GM23338 (cell line): ENCODE measurements around the gene TACC3. TPM values are rescaled to one million over a fixed set of nuclear protein-coding genes. Genes with fewer than 3 reads are reported as not detected.

Experiments
- ATAC-seq: fragments of 200-7000 bp; cut with Tn5 transposase; 3 replicates; pipeline ENCODE4 v1.9.1; 2020
- DNase-seq: peaks from one replicate; pipeline ENCODE4 v3.0.0-alpha.2; 2015; ENCODE audit warnings: low spot score
- H2AFZ ChIP-seq: fragments of 200-600 bp; sonication (generic); 2 replicates; pipeline ENCODE4 v1.8.0; 2016; ENCODE audit warnings: antibody characterized with exemption, mild to moderate bottlenecking, moderate library complexity
- H3F3A ChIP-seq: fragments of 200-600 bp; sonication (generic); replicated peaks from 2 replicates; pipeline ENCODE4 v1.8.0; 2017; ENCODE audit warnings: antibody characterized with exemption, mixed run types, low read depth
- H3K27ac ChIP-seq: fragments of 200-600 bp; sonication (generic); 2 replicates; pipeline ENCODE4 v1.6.1; 2016; ENCODE audit warnings: low read depth
- H3K27me3 ChIP-seq: fragments of 200-600 bp; sonication (generic); 2 replicates; pipeline ENCODE4 v1.8.0; 2016; ENCODE audit warnings: mild to moderate bottlenecking, mixed run types, moderate library complexity; ENCODE audit not compliant: insufficient read depth
- H3K36me3 ChIP-seq: fragments of 200-600 bp; sonication (generic); 2 replicates; pipeline ENCODE4 v1.8.0; 2016; ENCODE audit warnings: mild to moderate bottlenecking; ENCODE audit not compliant: insufficient read depth
- H3K4me1 ChIP-seq: fragments of 200-600 bp; sonication (generic); 2 replicates; pipeline ENCODE4 v1.8.0; 2016; ENCODE audit warnings: mild to moderate bottlenecking, moderate library complexity; ENCODE audit not compliant: insufficient read depth
- H3K4me2 ChIP-seq: fragments of 200-600 bp; sonication (generic); 2 replicates; pipeline ENCODE4 v1.7.1; 2017; ENCODE audit warnings: mixed run types
- H3K4me3 ChIP-seq: fragments of 200-600 bp; sonication (generic); 2 replicates; pipeline ENCODE4 v1.6.1; 2016; ENCODE audit warnings: mixed run types
- H3K79me2 ChIP-seq: fragments of 200-600 bp; sonication (generic); replicated peaks from 2 replicates; pipeline ENCODE4 v1.8.0; 2017; ENCODE audit warnings: mild to moderate bottlenecking; ENCODE audit not compliant: insufficient read depth
- H3K9me2 ChIP-seq: fragments of 200-600 bp; sonication (generic); 2 replicates; pipeline ENCODE4 v1.8.0; 2017; ENCODE audit not compliant: insufficient read depth
- H4K20me1 ChIP-seq: fragments of 200-600 bp; sonication (generic); replicated peaks from 2 replicates; pipeline ENCODE4 v1.8.0; 2017; ENCODE audit warnings: mild to moderate bottlenecking; ENCODE audit not compliant: insufficient read depth
- H3K27ac Mint-ChIP-seq: 2 replicates; pipeline ENCODE4 v1.8.0; 2020; ENCODE audit warnings: inconsistent platforms, mild to moderate bottlenecking, moderate library complexity, mixed read lengths
- H3K27me3 Mint-ChIP-seq: 3 replicates; pipeline ENCODE4 v1.8.0; 2022; ENCODE audit warnings: low read depth, mild to moderate bottlenecking, moderate library complexity, mixed read lengths, inconsistent platforms; ENCODE audit not compliant: insufficient read depth, poor library complexity
- H3K36me3 Mint-ChIP-seq: 3 replicates; pipeline ENCODE4 v1.8.0; 2021; ENCODE audit warnings: low read depth, mild to moderate bottlenecking, inconsistent platforms, moderate library complexity, mixed read lengths
- H3K4me1 Mint-ChIP-seq: 3 replicates; pipeline ENCODE4 v1.8.0; 2020; ENCODE audit warnings: mild to moderate bottlenecking, inconsistent platforms, mixed read lengths
- H3K4me3 Mint-ChIP-seq: 3 replicates; pipeline ENCODE4 v1.8.0; 2021; ENCODE audit warnings: moderate library complexity, mild to moderate bottlenecking, inconsistent platforms, mixed read lengths
- H3K9me3 Mint-ChIP-seq: 3 replicates; pipeline ENCODE4 v1.8.0; 2020; ENCODE audit warnings: moderate library complexity, mild to moderate bottlenecking, inconsistent platforms, mixed read lengths
- CREB1 ChIP-seq: fragments of 250-450 bp; sonication (Bioruptor Pico); IDR thresholded peaks from 2 replicates; pipeline ENCODE4 v1.5.0; 2020; ENCODE audit warnings: low read depth, mild to moderate bottlenecking, moderate library complexity
- EZH2 ChIP-seq: fragments of 200-600 bp; sonication (generic); IDR thresholded peaks from one replicate; pipeline ENCODE4 v1.8.0; 2017; ENCODE audit warnings: antibody characterized with exemption, mild to moderate bottlenecking, low read depth; ENCODE audit not compliant: unreplicated experiment
- NANOG ChIP-seq: IDR thresholded peaks from 2 replicates; pipeline ENCODE4 v1.6.1; 2016; ENCODE audit warnings: antibody characterized with exemption, borderline replicate concordance
- STAT1 ChIP-seq: IDR thresholded peaks from one replicate; pipeline ENCODE4 v1.6.1; 2016; ENCODE audit warnings: antibody characterized with exemption; ENCODE audit not compliant: unreplicated experiment
- ZNF114 ChIP-seq: fragments of 250-450 bp; sonication (Bioruptor Pico); IDR thresholded peaks from 2 replicates; pipeline ENCODE4 v1.5.0; 2020; ENCODE audit warnings: mild to moderate bottlenecking, moderate library complexity
- ZNF331 ChIP-seq: fragments of 250-450 bp; sonication (Bioruptor Pico); IDR thresholded peaks from 2 replicates; pipeline ENCODE4 v1.5.0; 2020; ENCODE audit warnings: low read depth, mild to moderate bottlenecking, moderate library complexity
- polyA plus RNA-seq: library from polyadenylated mRNA; unstranded; fragments of >200 nt; fragmentation: Nextera tagmentation; extraction: Ambion mirVana; gene quantifications from 2 replicates; pipeline ENCODE4 v1.2.1, GENCODE V29; 2016
- total RNA-seq: library from RNA; depleted of rRNA; stranded (reverse); fragments of >200 nt; shearing (Covaris generic); gene quantifications from 2 replicates; pipeline ENCODE4 v1.2.3, GENCODE V29; 2014
- TF ChIP-seq, protein P1 (sequence below), 2 experiments: fragments of 200-600 bp in 1 of 2; sonication (generic) in 1 of 2; conservative IDR thresholded peaks; 2 replicates each; pipeline versions ENCODE4 v1.5.1 to v1.6.1; 2016 to 2017; ENCODE audit warnings: antibody characterized with exemption in 2 of 2, low read depth in 2 of 2, mild to moderate bottlenecking in 2 of 2, moderate library complexity in 1 of 2
- TF ChIP-seq, protein P2 (sequence below): IDR thresholded peaks from one replicate; pipeline ENCODE4 v1.6.1; 2018; ENCODE audit warnings: antibody characterized with exemption; ENCODE audit not compliant: unreplicated experiment
- TF ChIP-seq, protein P3 (sequence below): IDR thresholded peaks from 2 replicates; pipeline ENCODE4 v1.6.1; 2016; ENCODE audit warnings: antibody characterized with exemption

The TACC3 gene
- total and polyA plus RNA-seq, 2 experiments from 2014 or later = 120 TPM

DNA sequence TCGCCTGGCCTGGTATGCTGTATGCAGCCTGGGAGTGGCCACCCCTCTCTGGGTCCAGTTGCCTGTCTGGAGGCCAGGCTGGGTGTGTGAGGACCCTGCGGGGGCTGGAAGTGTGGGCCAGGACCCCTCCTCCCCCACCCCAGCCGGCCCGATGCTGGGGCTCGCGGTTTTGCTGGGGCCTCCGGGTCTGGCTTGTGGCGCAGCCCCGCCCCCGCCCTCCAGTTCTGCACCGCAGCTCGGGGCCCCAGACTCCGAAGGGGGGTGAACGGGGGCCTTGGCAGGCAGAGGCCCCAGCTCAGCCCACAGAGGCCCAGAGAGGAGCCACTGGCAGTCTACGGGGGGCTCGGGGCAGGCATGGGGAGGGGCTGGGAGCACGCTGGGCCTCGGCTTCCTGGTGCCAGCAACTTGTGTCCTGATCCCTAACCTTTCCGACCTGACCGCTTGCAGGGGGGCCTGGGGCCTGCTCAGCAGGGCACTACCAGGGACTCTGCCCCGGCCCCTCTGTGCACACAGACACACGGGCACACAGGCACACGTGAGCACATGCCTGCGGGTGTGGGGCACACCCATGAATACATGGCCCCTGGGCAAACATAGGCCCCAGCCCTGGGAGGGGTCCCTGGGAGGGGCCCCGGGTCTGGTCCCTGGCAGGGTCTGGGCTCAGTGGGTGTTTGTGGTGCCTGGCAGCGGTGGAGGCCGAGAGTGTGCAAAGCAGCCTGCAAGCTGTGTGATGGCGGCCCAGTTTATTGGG lies 50.4 kb downstream of the TACC3 start:
- Mint-ChIP-seq H3K4me3 (no peak overlapping the region), H3K27ac (no peak overlapping the region), H3K27me3 (peaks cover 11% of the 10 kb centered on the region), H3K36me3 (no peaks in the 10 kb centered on the region), H3K9me3 (no peaks in the 10 kb centered on the region), H3K4me1 (peaks cover 14% of the 10 kb centered on the region)
- Histone ChIP-seq H4K20me1 (no peaks in the 10 kb centered on the region), H3F3A (no peaks in the 10 kb centered on the region), H2AFZ (no peak overlapping the region), H3K27me3 (no peaks in the 10 kb centered on the region), H3K27ac (no peak overlapping the region), H3K36me3 (no peaks in the 10 kb centered on the region), H3K4me1 (peaks cover 12% of the 10 kb centered on the region), H3K9me2 (no peaks in the 10 kb centered on the region), H3K4me3 (no peak overlapping the region), H3K79me2 (no peaks in the 10 kb centered on the region), H3K4me2 (no peak overlapping the region)
- ATAC-seq = no peak
- TF ChIP-seq EZH2 (no peak), CREB1 (no peak), STAT1 (no peak), ZNF114 (no peak), NANOG (no peak), ZNF331 (CRISPR knock-in tag) (no peak)
- TF ChIP-seq, protein P1, sequence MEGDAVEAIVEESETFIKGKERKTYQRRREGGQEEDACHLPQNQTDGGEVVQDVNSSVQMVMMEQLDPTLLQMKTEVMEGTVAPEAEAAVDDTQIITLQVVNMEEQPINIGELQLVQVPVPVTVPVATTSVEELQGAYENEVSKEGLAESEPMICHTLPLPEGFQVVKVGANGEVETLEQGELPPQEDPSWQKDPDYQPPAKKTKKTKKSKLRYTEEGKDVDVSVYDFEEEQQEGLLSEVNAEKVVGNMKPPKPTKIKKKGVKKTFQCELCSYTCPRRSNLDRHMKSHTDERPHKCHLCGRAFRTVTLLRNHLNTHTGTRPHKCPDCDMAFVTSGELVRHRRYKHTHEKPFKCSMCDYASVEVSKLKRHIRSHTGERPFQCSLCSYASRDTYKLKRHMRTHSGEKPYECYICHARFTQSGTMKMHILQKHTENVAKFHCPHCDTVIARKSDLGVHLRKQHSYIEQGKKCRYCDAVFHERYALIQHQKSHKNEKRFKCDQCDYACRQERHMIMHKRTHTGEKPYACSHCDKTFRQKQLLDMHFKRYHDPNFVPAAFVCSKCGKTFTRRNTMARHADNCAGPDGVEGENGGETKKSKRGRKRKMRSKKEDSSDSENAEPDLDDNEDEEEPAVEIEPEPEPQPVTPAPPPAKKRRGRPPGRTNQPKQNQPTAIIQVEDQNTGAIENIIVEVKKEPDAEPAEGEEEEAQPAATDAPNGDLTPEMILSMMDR (conservative IDR thresholded peaks at IDR 0.05; ENCODE audit: low read depth in 2 of 2) = no peak
- TF ChIP-seq, protein P2, sequence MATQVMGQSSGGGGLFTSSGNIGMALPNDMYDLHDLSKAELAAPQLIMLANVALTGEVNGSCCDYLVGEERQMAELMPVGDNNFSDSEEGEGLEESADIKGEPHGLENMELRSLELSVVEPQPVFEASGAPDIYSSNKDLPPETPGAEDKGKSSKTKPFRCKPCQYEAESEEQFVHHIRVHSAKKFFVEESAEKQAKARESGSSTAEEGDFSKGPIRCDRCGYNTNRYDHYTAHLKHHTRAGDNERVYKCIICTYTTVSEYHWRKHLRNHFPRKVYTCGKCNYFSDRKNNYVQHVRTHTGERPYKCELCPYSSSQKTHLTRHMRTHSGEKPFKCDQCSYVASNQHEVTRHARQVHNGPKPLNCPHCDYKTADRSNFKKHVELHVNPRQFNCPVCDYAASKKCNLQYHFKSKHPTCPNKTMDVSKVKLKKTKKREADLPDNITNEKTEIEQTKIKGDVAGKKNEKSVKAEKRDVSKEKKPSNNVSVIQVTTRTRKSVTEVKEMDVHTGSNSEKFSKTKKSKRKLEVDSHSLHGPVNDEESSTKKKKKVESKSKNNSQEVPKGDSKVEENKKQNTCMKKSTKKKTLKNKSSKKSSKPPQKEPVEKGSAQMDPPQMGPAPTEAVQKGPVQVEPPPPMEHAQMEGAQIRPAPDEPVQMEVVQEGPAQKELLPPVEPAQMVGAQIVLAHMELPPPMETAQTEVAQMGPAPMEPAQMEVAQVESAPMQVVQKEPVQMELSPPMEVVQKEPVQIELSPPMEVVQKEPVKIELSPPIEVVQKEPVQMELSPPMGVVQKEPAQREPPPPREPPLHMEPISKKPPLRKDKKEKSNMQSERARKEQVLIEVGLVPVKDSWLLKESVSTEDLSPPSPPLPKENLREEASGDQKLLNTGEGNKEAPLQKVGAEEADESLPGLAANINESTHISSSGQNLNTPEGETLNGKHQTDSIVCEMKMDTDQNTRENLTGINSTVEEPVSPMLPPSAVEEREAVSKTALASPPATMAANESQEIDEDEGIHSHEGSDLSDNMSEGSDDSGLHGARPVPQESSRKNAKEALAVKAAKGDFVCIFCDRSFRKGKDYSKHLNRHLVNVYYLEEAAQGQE = no peak
- TF ChIP-seq, protein P3, sequence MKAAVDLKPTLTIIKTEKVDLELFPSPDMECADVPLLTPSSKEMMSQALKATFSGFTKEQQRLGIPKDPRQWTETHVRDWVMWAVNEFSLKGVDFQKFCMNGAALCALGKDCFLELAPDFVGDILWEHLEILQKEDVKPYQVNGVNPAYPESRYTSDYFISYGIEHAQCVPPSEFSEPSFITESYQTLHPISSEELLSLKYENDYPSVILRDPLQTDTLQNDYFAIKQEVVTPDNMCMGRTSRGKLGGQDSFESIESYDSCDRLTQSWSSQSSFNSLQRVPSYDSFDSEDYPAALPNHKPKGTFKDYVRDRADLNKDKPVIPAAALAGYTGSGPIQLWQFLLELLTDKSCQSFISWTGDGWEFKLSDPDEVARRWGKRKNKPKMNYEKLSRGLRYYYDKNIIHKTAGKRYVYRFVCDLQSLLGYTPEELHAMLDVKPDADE = no peak
- DNase-seq = no peak
